Kidney glomerular epithelial cell (primary cell): ENCODE measurements around the gene TRIP6.
A peak's percentile ranks its signal among the peaks of the same experiment; 100 is the strongest.

ENCODE experiments used
- DNase-seq: peaks from one replicate; lab custom pipeline; 2025; lab: John Stamatoyannopoulos, UW

TRIP6 gene

GRCh38 chr7:100874577-100875355, 7.6 kb downstream of the TRIP6 start, which contains the start of gene SRRT:
Gene SRRT, plus strand, starts transcription at chr7:100875103. Its CDS starts 488 bp downstream, at chr7:100875591.
- DNase-seq = peak; percentile 95

- no peak for DNase-seq
These were observed 8.2 kb downstream of the TRIP6 start for GRCh38 chr7:100875356-100875751.

- DNase-seq = no peak
These were observed 10.8 kb downstream of the TRIP6 start for GRCh38 chr7:100878013-100878412.

- DNase-seq = no peak
These were observed 11.5 kb downstream of the TRIP6 start for GRCh38 chr7:100878685-100879084.

GRCh38 chr7:100879685-100880261, 12.6 kb downstream of the TRIP6 start:
- no peak for DNase-seq

- DNase-seq = no peak
These were observed 13.5 kb downstream of the TRIP6 start for GRCh38 chr7:100880645-100881044.

GRCh38 chr7:100881136-100881535, 13.9 kb downstream of the TRIP6 start:
- no peak for DNase-seq

GRCh38 chr7:100882201-100882600, 15.0 kb downstream of the TRIP6 start:
- DNase-seq = no peak

- no peak for DNase-seq
These were observed 15.8 kb downstream of the TRIP6 start for GRCh38 chr7:100882785-100883526.

- DNase-seq = no peak
These were observed 17.7 kb downstream of the TRIP6 start for GRCh38 chr7:100884736-100885439.

- DNase-seq = no peak
These were observed 18.4 kb downstream of the TRIP6 start for GRCh38 chr7:100885440-100886141.

GRCh38 chr7:100886142-100886935, 19.2 kb downstream of the TRIP6 start:
- DNase-seq = no peak

GRCh38 chr7:100886936-100887515, 19.8 kb downstream of the TRIP6 start:
- DNase-seq = no peak

- DNase-seq = no peak
These were observed 20.5 kb downstream of the TRIP6 start for GRCh38 chr7:100887516-100888290.

GRCh38 chr7:100888291-100888987, 21.3 kb downstream of the TRIP6 start:
- DNase-seq = no peak

- DNase-seq = no peak
These were observed 22.0 kb downstream of the TRIP6 start, which contains the start of gene UFSP1 for GRCh38 chr7:100888988-100889750. Gene UFSP1, minus strand, starts transcription at chr7:100889715. Its CDS starts 444 bp downstream, at chr7:100889271.

GRCh38 chr7:100890653-100891567, 23.7 kb downstream of the TRIP6 start:
- no peak for DNase-seq
